Measurements from ENCODE around the gene RNF220. TPM values are rescaled to one million over a fixed set of nuclear protein-coding genes. Genes with fewer than 3 reads are reported as not detected.

Gene RNF220
- total RNA-seq, 6 experiments from 2014 or later: 42.1 to 54.7 (median 51.9) TPM

- DNase-seq: no peak
- Mint-ChIP-seq H3K27ac (no peak overlapping the region), H3K27me3 (ENCODE audit: insufficient read depth) (peaks cover 46% of the 10 kb centered on the region), H3K4me1 (ENCODE audit: low read depth) (peaks cover 11% of the 10 kb centered on the region), H3K9me3 (no peaks in the 10 kb centered on the region), H3K36me3 (ENCODE audit: low read depth) (no peaks in the 10 kb centered on the region), H3K4me3 (no peak overlapping the region)
- TF ChIP-seq CTCF (IDR thresholded peaks at IDR 0.05): no peak
Measured at GRCh38 chr1:44401256-44402228, 3.5 kb upstream of the RNF220 start.

- H3K27ac Mint-ChIP-seq: no peak overlapping the region
- DNase-seq: no peak
- 0 out of 2 replicates have a peak, but pooled peaks cover 7% of the 10 kb centered on the region for H3K36me3 Mint-ChIP-seq (ENCODE audit: low read depth)
Measured at GRCh38 chr1:44405798-44406736, 1.0 kb downstream of the RNF220 start.

GRCh38 chr1:44406737-44407429 is 1.8 kb downstream of the RNF220 start:
- TF ChIP-seq CTCF (IDR thresholded peaks at IDR 0.05): no peak
- Mint-ChIP-seq H3K9me3 (peaks cover 8% of the 10 kb centered on the region; the same call in 1 of the 2 replicates), H3K4me1 (ENCODE audit: low read depth) (peaks cover 11% of the 10 kb centered on the region)

More at GRCh38 chr1:44405798-44406736, 1.0 kb downstream of the RNF220 start:
- H3K27me3 Mint-ChIP-seq (ENCODE audit: insufficient read depth): peaks cover 38% of the 10 kb centered on the region
- no peak for TF ChIP-seq CTCF (IDR thresholded peaks at IDR 0.05)
- peaks cover 8% of the 10 kb centered on the region; the same call in 1 of the 2 replicates for H3K9me3 Mint-ChIP-seq
- peak overlapping the region; percentile 83 for H3K4me3 Mint-ChIP-seq
- H3K4me1 Mint-ChIP-seq (ENCODE audit: low read depth): peaks cover 11% of the 10 kb centered on the region

GRCh38 chr1:44407430-44408211 is 2.6 kb downstream of the RNF220 start:
- no peak for DNase-seq

More at GRCh38 chr1:44406737-44407429, 1.8 kb downstream of the RNF220 start:
- Mint-ChIP-seq H3K36me3 (ENCODE audit: low read depth) (0 out of 2 replicates have a peak, but pooled peaks cover 7% of the 10 kb centered on the region), H3K4me3 (no peak overlapping the region), H3K27ac (no peak overlapping the region), H3K27me3 (ENCODE audit: insufficient read depth) (peaks cover 34% of the 10 kb centered on the region)
- no peak for DNase-seq

More at GRCh38 chr1:44407430-44408211, 2.6 kb downstream of the RNF220 start:
- H3K9me3 Mint-ChIP-seq: peaks cover 8% of the 10 kb centered on the region; the same call in 1 of the 2 replicates
- no peak for TF ChIP-seq CTCF (IDR thresholded peaks at IDR 0.05)
- H3K4me1 Mint-ChIP-seq (ENCODE audit: low read depth): peaks cover 11% of the 10 kb centered on the region
- no peak overlapping the region for H3K27ac Mint-ChIP-seq
- no peak overlapping the region for H3K4me3 Mint-ChIP-seq
- H3K27me3 Mint-ChIP-seq (ENCODE audit: insufficient read depth): peaks cover 30% of the 10 kb centered on the region
- H3K36me3 Mint-ChIP-seq (ENCODE audit: low read depth): 0 out of 2 replicates have a peak, but pooled peaks cover 7% of the 10 kb centered on the region
